ENCODE results near the gene PADI2.

GRCh38 chr1:17167041-17167785 lies 48.0 kb upstream of the PADI2 start:
- TF ChIP-seq CTCF (IDR thresholded peaks at IDR 0.05) (no peak), POLR2A (IDR thresholded peaks at IDR 0.05) (no peak)
